Smooth muscle cell (in vitro differentiated cells): ENCODE data around the gene DYSF. TPM values are rescaled to one million over a fixed set of nuclear protein-coding genes. Genes with fewer than 3 reads are reported as not detected.

Experiments used
- DNase-seq: peaks from one replicate; lab custom pipeline; 2025; ENCODE audit not compliant: unreplicated experiment; lab: John Stamatoyannopoulos, UW
- H2AFZ ChIP-seq: fragments of 200-600 bp; sonication (generic); 2 replicates; pipeline ENCODE4 v1.6.0; 2016; ENCODE audit warnings: antibody characterized with exemption, low read depth, mild to moderate bottlenecking
- H3F3A ChIP-seq: fragments of 200-600 bp; sonication (generic); 2 replicates; pipeline ENCODE4 v1.6.0; 2017; ENCODE audit warnings: antibody characterized with exemption, low read depth
- H3K27ac ChIP-seq: fragments of 200-600 bp; sonication (generic); 2 replicates; pipeline ENCODE4 v1.5.1; 2016; ENCODE audit warnings: low read depth, mild to moderate bottlenecking
- H3K27me3 ChIP-seq: fragments of 200-600 bp; sonication (generic); 2 replicates; pipeline ENCODE4 v1.6.1; 2016; ENCODE audit warnings: low read depth, mild to moderate bottlenecking
- H3K36me3 ChIP-seq: fragments of 200-600 bp; sonication (generic); 2 replicates; pipeline ENCODE4 v1.5.1; 2016; ENCODE audit warnings: low read depth
- H3K4me1 ChIP-seq: fragments of 200-600 bp; sonication (generic); 2 replicates; pipeline ENCODE4 v1.5.1; 2016; ENCODE audit warnings: low read depth
- H3K4me2 ChIP-seq: fragments of 200-600 bp; sonication (generic); 2 replicates; pipeline ENCODE4 v1.6.0; 2016; ENCODE audit warnings: mild to moderate bottlenecking
- H3K4me3 ChIP-seq: fragments of 200-600 bp; sonication (generic); 2 replicates; pipeline ENCODE4 v1.5.1; 2016; ENCODE audit warnings: mild to moderate bottlenecking
- H3K79me2 ChIP-seq: fragments of 200-600 bp; sonication (generic); 2 replicates; pipeline ENCODE4 v1.6.0; 2016; ENCODE audit warnings: low read depth, mild to moderate bottlenecking
- H3K9ac ChIP-seq: fragments of 200-600 bp; sonication (generic); 2 replicates; pipeline ENCODE4 v1.6.0; 2016; ENCODE audit warnings: low read depth
- H3K9me3 ChIP-seq: fragments of 200-600 bp; sonication (generic); replicated peaks from 2 replicates; pipeline ENCODE4 v1.5.1; 2016; ENCODE audit warnings: low read depth
- H4K20me1 ChIP-seq: fragments of 200-600 bp; sonication (generic); 2 replicates; pipeline ENCODE4 v1.6.0; 2016; ENCODE audit warnings: low read depth
- WGBS: methylation state at CpG from one replicate; pipeline ENCODE4 v1.1.7; 2016; ENCODE audit warnings: low lambda C conversion rate; 5-methylcytosine and 5-hydroxymethylcytosine counted together
- polyA plus RNA-seq: library from polyadenylated mRNA; unstranded; fragments of >200 nt; fragmentation: Nextera tagmentation; extraction: Ambion mirVana; gene quantifications from 2 replicates; pipeline ENCODE4 v1.2.1, GENCODE V29; 2016
- total RNA-seq: library from RNA; depleted of rRNA; stranded (reverse); fragments of >200 nt; gene quantifications from 2 replicates; pipeline ENCODE4 v1.2.3, GENCODE V29; 2014
- TF ChIP-seq, protein P1 (sequence below): fragments of 200-600 bp; sonication (generic); IDR thresholded peaks from 2 replicates; pipeline ENCODE4 v1.5.1; 2017; ENCODE audit warnings: borderline replicate concordance, mild to moderate bottlenecking, antibody characterized with exemption; ENCODE audit not compliant: insufficient read depth, poor library complexity, severe bottlenecking

DYSF gene
- total and polyA plus RNA-seq, 2 experiments from 2014 or later = 0.64 to 1.6 TPM

GRCh38 chr2:71607151-71607889 is 154.0 kb downstream of the DYSF start:
- H4K20me1 ChIP-seq = no peaks in the 10 kb centered on the region
- no peak overlapping the region for H3K27ac ChIP-seq
- TF ChIP-seq, protein P1, sequence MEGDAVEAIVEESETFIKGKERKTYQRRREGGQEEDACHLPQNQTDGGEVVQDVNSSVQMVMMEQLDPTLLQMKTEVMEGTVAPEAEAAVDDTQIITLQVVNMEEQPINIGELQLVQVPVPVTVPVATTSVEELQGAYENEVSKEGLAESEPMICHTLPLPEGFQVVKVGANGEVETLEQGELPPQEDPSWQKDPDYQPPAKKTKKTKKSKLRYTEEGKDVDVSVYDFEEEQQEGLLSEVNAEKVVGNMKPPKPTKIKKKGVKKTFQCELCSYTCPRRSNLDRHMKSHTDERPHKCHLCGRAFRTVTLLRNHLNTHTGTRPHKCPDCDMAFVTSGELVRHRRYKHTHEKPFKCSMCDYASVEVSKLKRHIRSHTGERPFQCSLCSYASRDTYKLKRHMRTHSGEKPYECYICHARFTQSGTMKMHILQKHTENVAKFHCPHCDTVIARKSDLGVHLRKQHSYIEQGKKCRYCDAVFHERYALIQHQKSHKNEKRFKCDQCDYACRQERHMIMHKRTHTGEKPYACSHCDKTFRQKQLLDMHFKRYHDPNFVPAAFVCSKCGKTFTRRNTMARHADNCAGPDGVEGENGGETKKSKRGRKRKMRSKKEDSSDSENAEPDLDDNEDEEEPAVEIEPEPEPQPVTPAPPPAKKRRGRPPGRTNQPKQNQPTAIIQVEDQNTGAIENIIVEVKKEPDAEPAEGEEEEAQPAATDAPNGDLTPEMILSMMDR = no peak
- no peak for DNase-seq
- H3K4me2 ChIP-seq = no peak overlapping the region
- H3K4me1 ChIP-seq = peaks cover 5% of the 10 kb centered on the region
- H3F3A ChIP-seq = no peaks in the 10 kb centered on the region
- H3K27me3 ChIP-seq = no peaks in the 10 kb centered on the region
- no peaks in the 10 kb centered on the region for H3K36me3 ChIP-seq
- H3K4me3 ChIP-seq = no peak overlapping the region
- no peaks in the 10 kb centered on the region for H3K9me3 ChIP-seq
- H2AFZ ChIP-seq = no peak overlapping the region
- WGBS = 91% methylated on average over 7 of the region's 7 CpGs
- no peaks in the 10 kb centered on the region for H3K79me2 ChIP-seq
- no peak overlapping the region for H3K9ac ChIP-seq

GRCh38 chr2:71608034-71608433 is 154.7 kb downstream of the DYSF start:
- no peak overlapping the region for H3K27ac ChIP-seq
- H4K20me1 ChIP-seq = no peaks in the 10 kb centered on the region
- no peak overlapping the region for H2AFZ ChIP-seq
- H3F3A ChIP-seq = no peaks in the 10 kb centered on the region
- TF ChIP-seq, protein P1 = no peak
- no peaks in the 10 kb centered on the region for H3K9me3 ChIP-seq
- no peaks in the 10 kb centered on the region for H3K36me3 ChIP-seq
- 61% methylated on average over 6 of the region's 6 CpGs for WGBS
- H3K4me1 ChIP-seq = peaks cover 5% of the 10 kb centered on the region
- H3K4me3 ChIP-seq = no peak overlapping the region
- H3K27me3 ChIP-seq = no peaks in the 10 kb centered on the region
- no peak overlapping the region for H3K9ac ChIP-seq
- no peak overlapping the region for H3K4me2 ChIP-seq
- DNase-seq = no peak
- no peaks in the 10 kb centered on the region for H3K79me2 ChIP-seq

DNA sequence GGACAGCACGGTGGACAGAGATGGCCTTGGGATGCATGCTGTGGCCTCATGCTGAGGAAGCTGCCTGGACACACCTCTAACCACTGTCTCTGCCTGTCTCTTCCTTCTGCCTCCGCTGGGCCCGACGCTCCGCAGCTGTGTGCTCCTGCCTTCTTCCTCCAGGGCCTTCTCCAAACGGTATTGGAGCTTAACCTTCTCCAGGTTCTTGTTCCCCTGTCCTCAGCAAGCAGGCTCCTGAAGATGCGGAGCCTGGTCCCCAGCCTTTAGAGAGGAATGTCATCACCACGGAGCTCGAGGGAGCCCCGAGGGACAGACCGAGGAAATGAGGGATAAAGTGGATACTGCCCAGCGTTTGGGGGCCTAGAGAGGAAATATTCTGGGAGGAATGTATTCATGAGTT is 155.1 kb downstream of the DYSF start:
- H3K4me3 ChIP-seq = no peak overlapping the region
- no peaks in the 10 kb centered on the region for H3K79me2 ChIP-seq
- no peaks in the 10 kb centered on the region for H3K9me3 ChIP-seq
- no peak overlapping the region for H2AFZ ChIP-seq
- H3K9ac ChIP-seq = no peak overlapping the region
- no peak overlapping the region for H3K4me2 ChIP-seq
- H3K27me3 ChIP-seq = no peaks in the 10 kb centered on the region
- no peak overlapping the region for H3K27ac ChIP-seq
- TF ChIP-seq, protein P1 = no peak
- H3K36me3 ChIP-seq = no peaks in the 10 kb centered on the region
- H4K20me1 ChIP-seq = no peaks in the 10 kb centered on the region
- DNase-seq = no peak
- whole genome bisulfite sequencing = 81% methylated on average over 12 of the region's 12 CpGs
- no peaks in the 10 kb centered on the region for H3F3A ChIP-seq
- peaks cover 5% of the 10 kb centered on the region for H3K4me1 ChIP-seq

DNA sequence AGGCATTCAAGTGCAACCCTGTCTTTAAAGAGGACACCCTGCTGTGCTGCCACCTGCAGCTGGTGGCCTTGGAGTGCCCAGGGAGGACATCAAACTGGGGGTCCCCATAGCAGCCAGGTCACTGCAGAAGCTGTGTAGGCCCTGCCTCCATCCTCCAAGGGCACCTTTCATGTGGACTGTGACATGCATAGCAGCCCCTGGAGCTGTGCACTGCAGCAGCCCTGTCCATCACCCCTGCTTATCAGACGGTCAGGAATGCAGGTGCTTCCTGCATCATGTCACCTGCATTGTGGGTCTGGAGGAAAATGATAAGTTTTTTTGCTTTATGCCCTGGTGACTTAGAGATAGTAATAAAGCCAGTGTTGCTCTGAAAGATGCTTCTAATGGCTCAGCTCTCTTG is 155.7 kb downstream of the DYSF start:
- H3K4me2 ChIP-seq = no peak overlapping the region
- no peak overlapping the region for H3K9ac ChIP-seq
- WGBS = 75% methylated on average over 1 of the region's 1 CpG
- TF ChIP-seq, protein P1 = no peak
- no peak for DNase-seq
- H3K27me3 ChIP-seq = no peaks in the 10 kb centered on the region
- H3K4me3 ChIP-seq = no peak overlapping the region
- no peaks in the 10 kb centered on the region for H3K9me3 ChIP-seq
- no peaks in the 10 kb centered on the region for H3F3A ChIP-seq
- H4K20me1 ChIP-seq = no peaks in the 10 kb centered on the region
- H3K4me1 ChIP-seq = peaks cover 5% of the 10 kb centered on the region
- H3K27ac ChIP-seq = no peak overlapping the region
- H3K36me3 ChIP-seq = no peaks in the 10 kb centered on the region
- no peak overlapping the region for H2AFZ ChIP-seq
- no peaks in the 10 kb centered on the region for H3K79me2 ChIP-seq
